GM21786 (cell line): ENCODE data around the gene PLEKHG1.

Experiments used
- ATAC-seq: cut with Tn5 transposase; IDR thresholded peaks from one replicate; pipeline ENCODE4 v1.9.1; 2021; ENCODE audit not compliant: unreplicated experiment

PLEKHG1 gene

GRCh38 chr6:150617496-150618460 lies 18.1 kb downstream of the PLEKHG1 start:
- no peak for ATAC-seq

DNA sequence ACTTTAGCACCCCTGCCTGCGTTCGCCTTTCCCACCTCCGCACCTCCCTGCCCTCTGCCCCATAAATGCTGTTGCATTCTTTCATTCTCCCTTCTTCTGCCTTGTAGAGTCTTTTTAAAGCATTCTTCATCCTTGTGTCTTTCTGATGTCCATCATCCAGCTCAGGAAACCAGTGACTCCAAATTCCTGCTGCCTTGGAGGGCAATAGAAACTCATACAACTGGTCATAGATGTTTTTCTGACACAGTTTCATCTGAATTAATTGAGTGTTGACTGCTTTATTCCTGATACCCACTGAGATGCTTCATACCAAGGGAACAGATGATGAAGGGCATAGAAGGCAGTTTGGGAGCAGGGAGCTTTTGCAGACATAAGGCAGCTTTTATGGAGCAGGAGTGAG lies 19.6 kb downstream of the PLEKHG1 start:
- no peak for ATAC-seq

GRCh38 chr6:150620244-150620643 lies 20.6 kb downstream of the PLEKHG1 start:
- no peak for ATAC-seq

GRCh38 chr6:150620763-150621162 lies 21.1 kb downstream of the PLEKHG1 start:
- ATAC-seq: no peak

GRCh38 chr6:150622476-150622875 lies 22.8 kb downstream of the PLEKHG1 start:
- no peak for ATAC-seq

DNA sequence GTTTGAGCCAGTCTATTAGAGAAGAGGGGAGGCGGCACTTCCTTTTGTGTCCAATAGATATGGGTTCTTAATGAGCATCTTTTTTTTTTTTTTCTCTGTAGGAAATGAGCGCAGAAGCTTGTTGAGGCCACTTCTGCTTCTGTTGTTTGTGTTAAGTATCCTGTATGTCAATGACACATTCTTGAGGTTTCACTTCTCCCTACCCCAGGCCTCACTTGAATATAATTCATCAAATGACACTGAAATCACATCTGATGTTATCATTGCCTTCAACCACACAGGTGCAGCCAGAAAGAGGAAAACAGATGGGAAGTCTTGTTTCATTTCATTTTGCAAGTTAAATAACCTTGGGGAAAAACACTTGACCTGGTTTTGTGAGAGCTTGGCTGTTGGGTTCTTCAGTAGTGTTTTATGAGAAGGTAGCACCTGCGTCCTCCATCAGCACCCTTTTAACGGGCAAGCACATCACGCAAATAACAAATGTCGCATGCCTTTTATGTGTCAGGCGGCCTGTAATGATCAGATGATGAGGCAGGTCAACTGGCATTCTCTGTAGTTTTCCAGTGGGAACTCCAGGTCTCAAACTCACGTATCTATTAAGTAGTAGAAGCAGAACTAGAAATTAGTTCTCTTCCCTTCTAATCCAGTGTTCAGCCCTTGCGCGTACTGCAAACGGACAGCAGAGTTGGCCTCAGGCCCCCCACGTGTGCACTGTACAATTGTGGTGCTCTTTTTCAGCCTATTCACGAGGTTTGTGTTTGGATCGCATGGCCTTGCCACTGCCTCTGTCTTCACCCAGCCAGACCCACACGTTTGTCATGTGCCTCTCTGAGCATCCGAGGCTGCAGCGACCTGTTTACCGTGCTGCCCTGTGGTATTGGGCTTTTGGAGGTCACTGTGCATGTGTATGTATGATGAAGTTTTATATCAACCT lies 23.5 kb downstream of the PLEKHG1 start:
- peak; percentile 99 for ATAC-seq

- no peak for ATAC-seq
Observed at GRCh38 chr6:150624191-150624590, 24.5 kb downstream of the PLEKHG1 start.

DNA sequence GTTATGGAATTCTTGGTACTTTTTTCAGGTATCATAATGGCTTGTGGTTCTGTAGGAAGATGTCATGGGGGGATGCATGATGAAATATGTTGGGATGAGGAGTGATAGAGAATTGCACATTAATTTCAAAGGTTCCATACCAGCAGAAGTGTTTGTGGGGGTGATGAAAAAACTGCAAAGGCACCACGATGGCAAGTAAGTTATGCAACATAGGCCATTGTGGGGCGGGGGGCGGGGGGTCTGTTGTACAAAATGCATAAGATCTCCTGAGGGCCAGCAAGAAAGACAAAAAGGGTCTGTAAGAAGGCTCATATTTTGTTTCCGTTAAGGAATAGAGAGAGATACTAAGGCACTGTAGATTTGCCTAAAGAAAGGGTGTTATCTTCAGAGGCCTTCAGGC lies 26.2 kb downstream of the PLEKHG1 start:
- ATAC-seq: no peak

- ATAC-seq: no peak
Observed at GRCh38 chr6:150627154-150627553, 27.5 kb downstream of the PLEKHG1 start.

GRCh38 chr6:150627585-150628025 lies 27.9 kb downstream of the PLEKHG1 start:
- ATAC-seq: no peak

GRCh38 chr6:150628908-150629307 lies 29.2 kb downstream of the PLEKHG1 start:
- ATAC-seq: no peak

GRCh38 chr6:150631283-150631983 lies 31.7 kb downstream of the PLEKHG1 start:
- ATAC-seq: peak; percentile 26

GRCh38 chr6:150631984-150632642 lies 32.4 kb downstream of the PLEKHG1 start:
- no peak for ATAC-seq

DNA sequence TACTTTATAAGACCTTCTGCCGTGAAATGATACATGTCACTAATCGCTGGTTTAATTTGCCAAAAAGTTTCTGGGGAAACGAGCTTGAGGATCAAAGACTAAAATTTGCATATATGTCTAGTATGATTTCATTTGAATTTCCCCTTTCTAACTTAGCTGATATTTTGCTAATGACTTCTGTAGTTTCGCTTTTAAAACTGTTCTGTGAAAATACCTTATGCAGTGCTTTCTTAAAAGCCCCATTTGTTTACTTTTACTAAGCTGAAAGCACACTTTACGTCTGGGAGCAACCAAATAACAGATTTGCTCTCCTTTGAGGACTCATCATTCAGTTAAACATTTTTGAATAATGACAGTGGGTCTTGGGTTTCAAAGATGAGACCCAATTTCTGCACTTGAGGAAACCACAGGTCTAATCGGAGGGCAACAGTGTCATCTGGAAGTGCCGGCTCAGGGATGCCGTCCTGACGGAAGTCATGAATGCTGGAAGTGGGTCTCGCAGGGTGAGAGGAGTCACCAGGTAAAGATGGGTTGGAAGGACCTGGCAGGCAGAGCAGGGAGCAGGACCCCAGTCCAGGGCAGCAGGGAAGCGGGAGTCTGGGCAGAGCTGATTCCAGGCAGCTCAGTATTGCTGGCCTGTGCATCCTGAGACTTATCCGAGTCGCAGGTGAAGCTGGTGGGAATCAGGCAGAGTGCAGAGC lies 33.2 kb downstream of the PLEKHG1 start:
- ATAC-seq: peak; percentile 45

- peak; percentile 10 for ATAC-seq
Observed at GRCh38 chr6:150633486-150633834, 33.8 kb downstream of the PLEKHG1 start.

- ATAC-seq: no peak
Observed at GRCh38 chr6:150634176-150634963, 34.7 kb downstream of the PLEKHG1 start.

DNA sequence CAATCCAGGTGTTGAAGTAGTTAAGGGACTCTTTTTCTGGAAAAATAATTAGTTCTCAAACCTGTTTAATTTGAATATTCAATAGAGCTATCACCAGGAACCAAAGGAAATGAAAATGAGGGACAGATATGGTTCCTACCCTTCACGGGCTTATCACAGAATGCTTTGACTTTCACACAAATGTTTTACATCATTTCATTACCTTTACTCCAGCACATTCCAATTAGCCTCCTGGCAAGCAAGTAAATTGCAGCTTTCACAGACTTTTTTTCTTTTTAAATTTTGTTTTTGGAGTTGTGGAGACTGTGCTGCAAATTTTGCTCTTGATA lies 35.2 kb downstream of the PLEKHG1 start:
- ATAC-seq: no peak

GRCh38 chr6:150635906-150636514 lies 36.3 kb downstream of the PLEKHG1 start:
- ATAC-seq: no peak

DNA sequence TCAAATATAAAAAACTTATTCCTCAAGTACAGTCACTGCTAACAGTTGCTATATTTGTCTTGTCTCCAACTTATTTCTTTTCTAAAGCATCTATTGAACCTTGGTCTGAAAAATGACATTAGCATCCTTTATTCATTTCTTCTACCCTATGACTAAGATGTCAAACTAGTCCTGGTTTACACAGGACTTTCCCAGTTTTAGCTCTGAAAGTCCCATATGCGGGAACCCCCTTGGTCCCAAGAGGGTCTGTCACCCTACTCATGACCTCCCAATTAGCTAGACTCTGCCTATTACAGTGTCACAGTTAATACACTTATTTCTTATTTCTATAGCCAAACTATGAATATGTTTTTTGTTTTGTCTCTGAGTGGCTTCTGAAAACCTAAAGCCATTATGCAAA lies 37.1 kb downstream of the PLEKHG1 start:
- peak; percentile 23 for ATAC-seq
